Activated CD8-positive, alpha-beta memory T cell treated with anti-CD3 and anti-CD28 coated beads, Interleukin-2, amount 50 U/mL, for 48 hours (primary cell): Measurements from ENCODE around the gene NDE1.
"Not testable (repeated sequence)": the region's sequence is repeated elsewhere in the genome, so short reads cannot be mapped to it uniquely, and the experiment has no call there.

ENCODE experiments used
- DNase-seq: peaks from one replicate; pipeline ENCODE4 v3.0.0-alpha.2; 2020

NDE1 gene

DNA sequence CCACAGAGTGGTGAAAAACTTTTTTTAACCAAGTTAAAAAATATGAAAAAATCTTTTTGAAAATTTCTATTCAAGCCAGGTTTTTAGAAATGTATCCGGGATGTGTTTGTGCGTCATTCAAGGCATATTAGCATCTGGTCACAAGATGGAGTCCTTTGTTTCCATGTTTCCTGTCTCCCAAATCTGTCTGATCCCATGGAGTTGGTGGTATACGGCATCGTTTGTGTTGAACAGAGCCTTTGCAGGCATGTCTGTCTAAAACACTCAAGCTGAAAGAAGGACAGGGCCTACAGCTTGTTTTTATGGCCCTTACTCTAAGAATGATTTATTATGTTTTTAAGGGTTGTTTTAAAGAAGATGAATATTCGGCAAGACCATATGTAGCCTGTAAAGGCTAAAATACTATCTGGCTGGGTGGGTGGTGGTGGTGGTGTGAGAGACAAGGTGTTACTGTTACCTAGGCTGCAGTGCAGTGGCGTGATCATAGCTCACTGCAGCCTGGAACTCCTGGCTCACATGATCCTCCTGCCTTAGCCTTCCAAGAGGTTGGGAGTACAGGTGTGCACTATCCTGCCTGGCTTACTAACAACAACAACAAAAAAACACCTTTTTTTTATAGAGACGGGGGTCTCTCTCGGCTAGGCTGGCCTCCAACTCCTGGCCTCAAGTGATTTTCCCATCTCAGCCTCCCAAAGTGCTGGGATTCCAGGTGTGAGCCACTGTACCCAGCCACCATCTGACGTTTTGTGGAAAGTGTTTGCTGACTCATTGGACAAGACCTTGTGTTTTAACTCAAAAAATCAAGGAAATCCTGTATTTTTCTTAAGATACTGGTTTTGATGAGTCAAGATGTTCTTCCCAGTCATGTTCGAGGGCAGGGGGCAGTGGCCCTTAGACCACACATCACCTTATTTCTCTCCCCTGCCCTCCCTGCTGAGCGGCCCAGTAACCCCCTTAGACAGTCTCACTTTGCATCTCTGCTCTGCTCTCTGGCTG lies 52.2 kb downstream of the NDE1 start:
- no peak for DNase-seq

DNA sequence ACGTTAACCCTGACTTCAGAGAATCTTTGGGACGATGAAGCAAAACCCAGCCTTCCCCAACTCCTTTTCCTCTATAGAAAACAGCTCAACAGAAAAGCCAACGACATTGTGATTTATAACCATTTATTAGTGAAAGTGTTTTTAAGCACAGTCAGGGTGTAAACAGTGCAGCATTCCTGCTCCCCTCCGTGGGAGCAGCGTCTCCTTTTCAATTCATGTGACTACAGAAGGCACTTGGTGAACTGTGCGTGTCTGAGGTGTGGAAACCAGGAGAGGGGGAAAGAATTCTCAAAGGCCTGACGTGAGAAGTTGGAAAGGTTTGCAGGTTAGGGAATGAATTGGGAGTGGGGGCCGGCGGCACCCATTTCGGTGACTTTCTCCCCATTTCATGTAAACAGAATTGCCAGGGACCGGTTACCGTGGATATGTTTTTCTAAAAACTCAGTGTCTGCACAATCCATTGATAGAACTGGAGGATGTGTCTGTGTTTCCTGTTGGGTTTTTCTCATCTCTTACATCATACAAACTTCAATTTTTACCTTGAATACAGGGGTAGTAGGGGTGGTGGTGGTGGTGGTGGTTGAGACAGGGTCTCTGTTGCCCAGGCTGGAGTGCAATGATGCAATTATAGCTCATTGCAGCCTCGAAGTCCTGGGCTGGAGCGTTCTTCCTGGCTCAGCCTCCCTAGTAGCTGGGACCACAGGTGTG lies 53.1 kb downstream of the NDE1 start:
- DNase-seq, result no peak

DNA sequence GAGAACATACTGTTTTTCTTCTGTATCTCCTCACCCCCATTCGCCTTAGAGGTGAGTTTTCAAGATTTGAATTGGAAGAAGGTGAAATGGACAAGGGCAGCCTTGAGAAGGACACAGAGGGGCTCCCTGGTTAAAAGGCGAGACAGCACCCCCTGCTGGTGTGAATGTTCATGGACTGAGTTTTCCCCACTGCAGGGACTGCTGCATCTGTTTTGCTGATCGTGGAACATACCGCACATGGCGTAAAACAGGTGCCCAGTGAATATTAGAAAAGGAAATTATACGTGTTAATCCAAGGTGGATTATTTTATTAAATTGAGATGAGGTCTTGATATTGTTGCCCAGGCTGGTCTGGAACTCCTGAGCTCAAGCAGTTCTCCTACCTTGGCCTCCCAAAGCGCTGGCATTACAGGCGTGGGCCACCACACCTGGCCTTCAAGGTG lies 54.5 kb downstream of the NDE1 start:
- DNase-seq, result peak; percentile 90

DNA sequence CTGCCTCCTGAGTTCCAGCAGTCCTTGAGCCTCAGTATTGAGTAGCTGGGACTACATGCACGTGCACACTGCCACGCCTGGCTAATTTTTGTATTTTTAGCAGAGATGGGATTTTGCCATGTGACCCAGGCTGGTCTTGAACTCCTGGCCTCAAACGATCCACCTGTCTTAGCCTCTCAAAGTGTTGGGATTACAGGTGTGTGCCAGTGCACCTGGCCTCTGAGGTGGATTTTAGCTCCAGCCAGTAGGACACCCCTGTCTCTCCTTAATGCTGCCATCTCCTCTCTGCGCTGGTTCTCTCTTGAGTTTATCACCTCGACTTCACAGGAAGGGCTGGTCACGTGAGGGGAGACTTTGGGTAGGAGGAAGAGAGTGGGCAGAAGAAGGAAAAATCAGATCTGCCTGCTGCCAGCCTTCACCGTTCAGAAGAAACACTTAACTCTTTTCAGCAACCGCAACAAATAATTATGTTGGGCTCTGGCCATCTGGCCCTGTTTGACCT lies 55.1 kb downstream of the NDE1 start:
- DNase-seq, result no peak

DNA sequence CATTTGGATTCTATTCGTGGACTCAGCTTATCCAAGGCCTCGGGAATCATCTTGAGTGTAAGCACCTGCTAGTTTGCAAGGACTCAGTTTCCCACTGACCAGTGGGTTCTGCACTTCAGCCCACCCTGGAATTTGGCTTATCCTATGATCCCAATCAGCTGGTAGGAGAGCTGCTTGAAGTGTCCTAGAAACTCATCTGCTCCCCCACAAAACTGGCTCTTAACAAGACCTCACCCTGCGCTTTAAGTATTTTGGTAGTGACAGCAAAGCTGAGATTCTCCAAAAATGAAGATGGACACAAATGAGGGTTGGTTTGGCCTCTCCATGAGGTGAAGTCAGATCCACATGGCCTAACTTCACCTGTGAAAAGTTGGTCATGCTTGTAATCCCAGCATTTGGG lies 57.3 kb downstream of the NDE1 start:
- DNase-seq, result no peak

DNA sequence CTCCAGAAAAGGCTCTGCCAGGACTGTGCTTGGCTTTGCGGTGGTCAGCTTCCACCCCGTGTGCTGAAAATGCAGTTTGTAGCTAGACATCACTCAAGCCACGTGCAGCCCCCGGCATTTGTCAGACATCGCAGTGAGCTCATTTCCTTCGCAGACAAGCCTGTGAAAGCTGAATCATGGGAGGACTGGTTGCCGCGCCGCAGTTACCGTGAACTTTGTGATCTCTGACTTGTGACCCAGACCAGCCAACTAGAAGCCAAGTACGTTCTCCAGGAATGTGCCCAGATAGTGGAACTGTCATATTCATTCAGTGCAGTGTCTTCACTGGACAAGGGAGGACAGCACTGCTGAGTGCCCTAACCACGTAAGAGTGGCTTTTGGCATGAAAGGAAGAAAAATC lies 58.1 kb downstream of the NDE1 start:
- DNase-seq, result no peak

DNA sequence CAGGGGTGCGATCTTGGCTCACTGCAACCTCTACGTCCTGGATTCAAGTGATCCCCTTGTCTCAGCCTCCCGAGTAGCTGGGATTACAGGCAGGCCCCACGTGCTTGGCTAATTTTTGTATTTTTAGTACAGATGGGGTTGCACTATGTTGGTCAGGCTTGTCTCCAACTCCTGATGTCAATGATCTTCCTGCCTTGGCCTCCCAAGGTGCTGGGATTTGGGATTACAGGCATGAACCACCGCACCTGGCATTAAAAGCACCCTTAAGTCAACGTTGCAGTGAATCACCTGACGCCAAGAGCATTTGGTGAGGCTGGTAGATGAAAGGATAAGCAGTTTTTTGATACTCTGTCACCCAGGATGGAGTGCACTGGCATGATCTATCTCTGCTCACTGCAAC lies 59.0 kb downstream of the NDE1 start:
- no peak for DNase-seq

DNA sequence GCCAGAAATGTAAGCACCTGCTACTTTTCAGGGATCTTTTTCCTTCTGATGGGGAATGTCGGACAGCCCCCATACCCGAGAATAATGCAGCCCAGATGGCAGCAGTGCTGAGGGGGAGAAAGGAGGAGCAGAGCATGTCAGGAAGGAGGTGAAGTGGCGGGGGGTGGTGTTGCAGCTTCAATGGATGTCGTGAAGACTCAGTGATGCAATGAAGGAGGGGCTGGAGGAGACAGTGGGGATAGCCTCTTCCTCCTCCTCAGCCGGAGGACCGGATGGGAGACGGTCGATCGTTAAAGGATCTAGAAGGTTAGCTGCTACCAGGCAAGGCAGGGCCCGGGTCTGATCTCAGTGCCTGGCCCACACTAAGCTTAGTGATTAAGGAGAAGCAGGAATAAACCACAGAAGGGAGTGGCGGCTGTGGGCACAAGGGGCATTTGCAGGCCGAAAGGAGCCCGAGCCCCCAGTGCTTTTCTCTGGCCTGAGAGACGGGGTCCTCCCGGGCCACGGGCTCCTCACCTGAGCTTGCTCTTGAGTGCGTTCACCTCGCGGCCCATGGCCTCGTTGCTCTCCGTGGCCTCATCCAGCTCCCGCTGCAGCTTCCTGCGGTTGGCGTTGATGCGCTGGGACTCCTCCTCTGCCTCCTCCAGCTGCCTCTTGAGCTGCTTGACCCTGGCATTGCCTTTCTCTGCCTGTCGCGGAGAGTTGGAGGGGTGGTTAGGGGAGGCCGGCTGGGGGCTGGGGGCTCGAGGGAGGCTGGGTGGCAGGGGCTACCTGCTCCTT lies 64.5 kb downstream of the NDE1 start:
- no peak for DNase-seq

DNA sequence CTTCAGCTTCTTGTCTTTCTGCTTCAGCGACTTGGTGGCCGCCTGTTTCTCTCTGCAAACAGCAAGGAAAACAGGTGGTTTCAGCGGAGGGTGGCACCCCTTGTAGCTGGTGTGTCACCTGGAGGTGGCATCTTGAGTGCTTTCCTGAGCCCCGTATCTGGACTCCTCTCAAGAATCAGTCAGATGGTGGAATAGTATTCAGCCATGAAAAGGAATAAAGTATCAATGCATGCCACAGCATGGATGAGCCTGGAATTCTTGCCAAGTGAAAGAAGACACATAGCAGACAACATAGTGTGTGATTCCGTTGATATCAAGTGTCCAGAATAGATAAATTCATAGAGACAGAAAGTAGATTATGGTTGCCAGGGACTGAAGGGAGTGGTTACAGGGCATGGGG lies 65.2 kb downstream of the NDE1 start:
- DNase-seq, result no peak

DNA sequence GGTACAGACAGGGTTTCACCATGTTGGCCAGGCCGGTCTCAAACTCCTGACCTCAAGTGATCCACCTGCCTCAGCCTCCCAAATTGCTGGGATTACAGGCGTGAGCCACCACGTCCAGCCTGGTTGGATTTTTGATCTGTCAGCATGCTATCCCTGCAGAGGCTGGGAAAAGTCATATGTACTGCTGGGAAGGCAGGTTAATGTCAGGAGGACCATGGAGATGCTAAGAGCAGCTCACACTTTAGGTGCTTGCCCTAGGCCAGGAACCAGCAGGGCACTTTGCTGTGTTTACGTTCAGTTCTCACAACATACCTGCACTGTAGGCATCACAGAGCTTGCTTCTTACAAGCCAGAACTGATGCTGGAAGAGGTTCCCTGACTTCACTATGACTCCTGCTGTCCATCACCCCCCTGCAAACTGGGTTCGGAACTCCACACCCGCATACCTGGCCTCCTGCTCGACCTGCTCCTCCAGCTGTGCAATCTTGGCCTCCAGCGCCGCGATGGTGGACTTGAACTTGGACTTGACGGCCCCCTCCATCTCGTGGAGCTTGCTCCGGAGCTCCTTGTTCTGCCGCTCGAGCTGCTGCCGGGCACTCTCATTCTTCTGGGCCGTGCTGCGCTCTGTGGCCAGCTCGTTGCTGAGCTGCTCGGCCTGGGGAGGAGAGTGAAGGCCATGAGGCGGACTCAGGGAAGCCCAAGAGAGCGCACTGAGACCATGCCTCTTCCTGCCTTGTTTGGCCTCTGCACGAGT lies 66.8 kb downstream of the NDE1 start:
- no peak for DNase-seq

DNA sequence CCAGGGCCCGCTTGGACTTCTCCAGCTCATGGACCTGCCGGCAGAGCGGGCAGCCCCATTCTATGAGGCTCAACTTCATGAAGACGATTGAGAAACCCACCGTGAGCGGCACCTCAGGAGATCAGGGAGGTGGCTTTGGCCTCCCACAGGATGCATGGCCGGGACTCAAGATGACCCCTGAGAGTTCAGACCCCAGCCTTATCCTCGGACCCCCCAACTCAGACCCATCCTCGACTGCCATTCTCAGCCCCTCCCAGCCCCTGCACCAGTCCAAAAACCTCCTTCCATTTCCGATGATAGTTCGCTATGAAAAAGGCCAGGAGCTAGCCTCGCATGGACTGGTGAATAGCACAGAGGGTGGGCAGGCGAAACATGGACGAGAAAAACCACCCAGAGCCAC lies 71.0 kb downstream of the NDE1 start:
- DNase-seq, result no peak

DNA sequence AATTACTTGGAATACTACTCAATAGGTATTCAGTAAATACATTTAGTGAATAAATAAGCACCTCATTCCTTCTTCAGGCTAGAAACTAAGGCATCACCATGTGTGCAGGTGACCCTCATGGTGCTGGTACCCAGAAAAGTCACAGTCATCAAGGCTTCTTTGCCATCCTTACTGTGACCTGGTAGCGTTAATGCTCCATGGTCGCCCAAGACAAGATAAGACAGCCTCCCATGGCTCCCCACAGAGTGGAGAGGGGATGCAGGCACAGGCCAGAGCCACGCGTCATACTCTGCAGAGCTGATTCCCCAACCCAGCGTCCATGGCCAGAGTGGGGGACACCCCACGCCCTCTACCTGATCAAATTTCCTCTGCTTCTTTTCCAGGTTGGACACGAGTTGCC lies 73.8 kb downstream of the NDE1 start:
- no peak for DNase-seq

DNA sequence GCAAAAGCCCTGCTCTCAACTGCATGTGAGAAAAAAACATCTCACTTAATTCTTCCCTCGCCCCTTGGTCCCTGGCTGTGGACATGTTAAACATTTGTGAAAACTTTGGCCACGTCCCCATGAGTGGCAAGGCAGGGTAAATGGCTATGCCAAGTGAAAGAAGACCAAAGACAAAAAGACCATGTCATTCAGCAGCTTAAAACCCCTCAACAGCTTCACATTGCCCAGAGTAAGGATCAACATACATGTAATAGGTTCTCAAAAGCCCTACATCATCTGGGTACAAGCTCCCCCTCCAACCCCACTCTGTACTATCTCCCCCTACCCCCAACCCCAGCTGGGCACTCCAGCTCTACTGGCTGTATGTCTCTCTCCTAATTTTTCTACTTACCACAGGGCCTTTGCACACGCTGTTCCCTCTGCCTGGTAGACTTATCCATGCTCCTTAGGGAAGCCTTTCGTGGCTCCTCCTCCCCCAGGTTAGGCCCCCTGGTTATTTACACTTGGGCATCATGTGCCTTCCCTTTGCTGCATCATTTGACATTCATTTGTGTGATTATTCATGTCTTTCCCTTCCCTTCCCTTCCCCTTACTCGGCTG lies 75.7 kb downstream of the NDE1 start:
- no peak for DNase-seq

DNA sequence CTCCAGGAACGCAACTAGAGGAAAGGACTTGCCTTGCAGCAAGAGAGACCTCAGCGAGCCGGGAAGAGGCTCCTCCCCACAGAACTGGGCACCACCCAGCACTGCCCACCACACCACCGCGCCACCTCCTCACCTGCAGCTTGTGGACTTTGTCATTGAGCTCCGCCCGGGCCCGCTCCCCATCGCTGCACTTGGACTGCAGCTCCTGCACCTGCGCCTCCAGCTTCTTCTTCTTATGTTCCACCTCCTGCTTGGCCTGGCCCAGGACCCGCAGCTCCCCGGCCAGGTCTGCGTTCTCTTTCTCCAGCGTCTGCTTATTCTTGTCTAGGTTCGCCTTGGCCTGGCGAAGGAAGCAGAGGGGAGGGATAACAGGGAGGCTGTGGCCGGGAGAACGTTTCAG lies 76.7 kb downstream of the NDE1 start:
- DNase-seq, result no peak

DNA sequence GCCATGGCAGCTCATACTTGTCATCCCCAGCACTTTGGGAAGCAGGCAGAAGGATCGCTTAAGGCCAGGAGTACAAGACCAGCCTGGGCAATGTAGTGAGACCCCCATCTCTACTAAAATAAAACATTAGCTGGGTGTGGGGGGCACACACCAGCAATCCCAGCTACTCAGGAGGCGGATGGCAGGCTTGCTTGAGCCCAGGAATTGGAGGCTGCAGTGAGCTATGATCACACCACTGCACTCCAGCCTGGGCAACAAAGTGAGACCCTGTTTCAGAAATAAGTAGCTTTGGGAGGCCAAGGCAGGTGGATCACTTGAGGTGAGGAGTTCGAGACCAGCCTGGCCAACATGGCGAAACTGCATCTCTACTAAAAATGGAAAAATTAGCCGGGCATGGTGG lies 77.7 kb downstream of the NDE1 start:
- not testable (repeated sequence) for DNase-seq

DNA sequence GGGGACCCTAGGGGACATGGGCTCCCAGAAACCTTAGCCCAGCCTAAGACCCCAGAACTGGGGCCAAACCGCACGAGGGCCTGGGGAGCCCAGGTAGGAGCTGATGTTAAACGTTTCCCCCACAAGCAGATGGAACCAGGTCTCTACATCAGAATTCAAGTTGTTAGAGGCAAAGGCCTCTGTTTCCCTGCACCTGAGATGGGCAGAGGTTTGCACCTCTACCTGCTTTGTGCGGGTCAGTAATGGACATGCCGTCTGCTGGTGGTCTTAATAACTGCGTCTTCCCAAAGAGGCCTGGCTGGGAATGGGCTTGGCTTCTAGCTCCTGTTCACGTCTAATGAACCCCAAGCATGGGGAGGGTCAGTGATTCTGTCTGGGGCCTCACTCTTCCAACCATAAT lies 79.1 kb downstream of the NDE1 start:
- DNase-seq, result no peak

DNA sequence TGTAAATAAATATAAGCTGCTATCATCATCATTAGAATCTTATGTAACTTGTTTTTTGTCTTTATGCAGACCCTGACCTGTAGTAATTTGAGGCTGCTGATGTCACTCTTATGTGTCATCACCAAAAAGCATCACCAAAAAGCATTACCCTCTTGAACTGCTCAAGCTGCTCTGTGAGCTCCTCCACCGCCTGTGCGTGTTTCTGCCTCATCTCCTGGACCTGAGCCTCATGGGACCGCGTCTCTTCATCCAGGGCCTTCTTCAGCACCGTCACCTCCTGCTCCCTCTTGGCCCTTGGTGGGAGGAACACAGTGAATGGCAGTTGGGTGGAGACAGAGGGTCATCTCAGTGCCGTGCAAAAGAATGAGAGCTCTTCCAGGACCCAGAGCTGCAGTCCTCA lies 82.4 kb downstream of the NDE1 start:
- DNase-seq, result no peak

DNA sequence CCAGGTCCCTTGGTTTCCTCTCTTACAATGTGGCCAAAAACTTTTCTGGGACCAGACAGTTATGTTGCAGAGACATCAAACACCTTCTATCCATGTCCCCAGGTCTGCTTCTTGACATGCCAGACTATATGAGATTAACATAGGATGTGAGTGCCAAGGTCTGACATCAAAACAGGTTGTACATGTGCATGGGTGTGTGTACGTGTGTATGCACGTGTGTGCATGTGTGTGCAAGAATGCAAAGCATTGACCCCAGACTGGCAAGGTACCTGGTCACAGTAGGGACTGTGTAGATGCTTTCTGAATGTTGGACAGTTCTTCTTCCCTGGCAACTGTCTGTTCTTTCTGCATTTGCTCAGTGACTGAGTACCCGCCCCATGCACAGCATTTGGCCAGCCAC lies 85.6 kb downstream of the NDE1 start:
- DNase-seq, result no peak

DNA sequence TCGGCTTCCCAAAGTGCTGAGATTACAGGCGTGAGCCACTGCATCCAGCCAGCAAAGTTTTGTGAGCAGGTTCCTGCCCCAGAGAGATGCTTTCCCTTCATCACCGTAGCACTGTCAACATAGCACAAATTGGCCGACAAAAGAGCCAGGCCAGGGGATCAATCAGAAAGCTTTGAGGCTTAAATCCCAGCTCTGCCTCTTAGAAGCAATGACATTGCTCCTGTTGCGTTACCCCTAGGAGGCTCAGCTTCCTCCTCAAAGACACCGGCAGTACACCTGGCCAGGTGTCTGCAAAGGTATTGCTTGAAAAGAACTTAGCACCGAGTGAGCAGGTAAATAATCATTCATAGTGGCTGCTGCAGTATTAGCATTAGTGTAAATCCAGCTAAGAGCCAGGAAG lies 86.5 kb downstream of the NDE1 start:
- no peak for DNase-seq

DNA sequence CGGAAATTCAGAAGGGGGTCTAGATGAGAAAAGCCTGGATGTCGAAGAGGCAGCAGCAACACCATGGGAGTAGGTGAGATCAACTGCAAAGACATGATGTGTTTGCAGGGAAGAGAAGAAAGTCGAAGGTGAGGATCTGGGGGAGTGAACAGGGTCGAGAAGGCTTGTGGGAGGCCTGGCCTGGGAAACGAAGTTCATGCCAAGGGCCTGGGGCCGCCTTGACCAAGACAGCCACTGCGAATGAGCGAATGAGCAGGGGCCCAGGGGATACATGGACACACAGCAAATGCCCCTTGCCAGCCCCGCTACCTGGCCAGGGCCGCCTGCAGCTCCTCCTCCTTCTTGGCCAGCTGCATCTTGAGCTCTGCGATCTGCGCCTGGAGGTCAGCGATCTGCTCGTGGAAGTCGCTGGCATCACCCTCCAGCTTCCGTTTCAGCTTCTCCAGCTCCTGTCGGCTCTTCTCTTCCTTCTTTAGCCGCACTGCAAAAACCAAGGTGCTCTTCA lies 87.1 kb downstream of the NDE1 start:
- no peak for DNase-seq

DNA sequence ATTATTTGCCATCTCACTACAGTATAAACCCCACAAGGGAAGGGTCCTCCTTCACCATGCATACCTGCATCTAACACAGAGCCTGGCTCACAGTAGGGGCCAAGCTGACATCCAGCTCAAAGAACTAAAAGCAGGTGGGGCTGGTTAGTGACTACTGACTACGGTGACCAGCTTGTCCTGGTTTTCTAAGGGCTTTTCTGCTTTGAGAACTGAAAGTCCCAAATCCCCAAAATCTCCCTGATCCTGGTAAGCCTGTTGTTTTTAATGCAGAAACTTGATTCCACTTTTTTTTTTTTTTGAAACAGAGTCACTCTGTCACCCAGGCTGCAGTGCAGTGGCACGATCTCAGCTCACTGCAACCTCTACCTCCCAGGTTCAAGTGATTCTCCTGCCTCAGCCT lies 89.4 kb downstream of the NDE1 start:
- no peak for DNase-seq

DNA sequence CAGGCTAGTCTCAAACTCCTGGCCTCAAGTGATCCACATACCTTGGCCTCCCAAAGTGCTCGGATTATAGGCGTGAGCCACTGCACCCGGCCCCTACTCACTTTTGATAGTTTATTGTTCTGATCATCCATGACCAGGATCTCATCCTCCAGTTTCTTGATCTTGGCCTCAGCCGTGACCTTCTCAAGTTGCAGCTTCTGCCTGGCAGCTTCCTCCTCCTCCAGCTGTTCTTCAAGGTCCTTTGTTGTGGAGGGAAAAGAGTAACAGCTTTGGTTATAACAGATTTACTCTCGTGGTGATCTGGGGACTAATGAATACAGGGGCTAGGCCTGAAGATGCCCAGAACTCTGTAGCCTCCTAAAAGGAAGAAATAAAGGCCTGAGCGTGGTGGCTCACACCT lies 89.9 kb downstream of the NDE1 start:
- no peak for DNase-seq
